Endothelial cell of umbilical vein (primary cell): Measurements from ENCODE around the gene AUTS2. TPM values are rescaled to one million over a fixed set of nuclear protein-coding genes. Genes with fewer than 3 reads are reported as not detected.

Experiments used
- BruUV-seq: library from RNA; stranded (reverse); fragments of 400-500 nt; replicated peaks from 2 replicates; lab custom pipeline; 2021; lab: Mats Ljungman, UMichigan
- CTCF ChIA-PET: fragments of 300-600, 350-600 bp; sonication (Branson Sonifier 250); formaldehyde crosslinking; loops from one replicate; lab custom pipeline; 2021; ENCODE audit warnings: antibody characterized with exemption, inconsistent platforms; lab: Charles Lee
- POLR2A ChIA-PET: fragments of 300-600, 350-600 bp; sonication (Branson Sonifier 250); formaldehyde crosslinking; loops from one replicate; lab custom pipeline; 2021; ENCODE audit warnings: antibody characterized with exemption, inconsistent platforms; lab: Charles Lee
- DNase-seq: peaks from one replicate; pipeline ENCODE4 v3.0.0-alpha.2; 2011; ENCODE audit warnings: low read depth, low spot score
- FAIRE-seq: peaks from 2 replicates; lab custom pipeline; 2011; peaks lifted over from hg19 to GRCh38; lab: Jason Lieb, UNC
- H2AFZ ChIP-seq: 2 replicates; pipeline ENCODE4 v1.6.0; 2012; ENCODE audit warnings: low read depth, low read length, control low read depth, inconsistent platforms
- H3K27ac ChIP-seq: 2 replicates; pipeline ENCODE4 v1.5.1; 2011; ENCODE audit warnings: low read depth, mild to moderate bottlenecking, control low read depth, low read length, moderate library complexity; ENCODE audit not compliant: insufficient read depth
- H3K27me3 ChIP-seq, 2 experiments: 2 replicates each; pipeline versions ENCODE4 v1.6.0 to v1.6.1; 2011; ENCODE audit warnings: low read length in 2 of 2, mixed read lengths in 1 of 2; ENCODE audit not compliant: control insufficient read depth in 2 of 2, insufficient read depth in 2 of 2
- H3K36me3 ChIP-seq, 2 experiments: 2 replicates in 1 of 2; 3 replicates in 1 of 2; pipeline ENCODE4 v1.5.1; 2011; ENCODE audit warnings: low read length in 2 of 2, mild to moderate bottlenecking in 1 of 2, moderate library complexity in 1 of 2; ENCODE audit not compliant: control insufficient read depth in 2 of 2, insufficient read depth in 2 of 2; ENCODE audit errors: extremely low read depth in 1 of 2
- H3K4me1 ChIP-seq: 3 replicates; pipeline ENCODE4 v1.5.1; 2011; ENCODE audit warnings: mild to moderate bottlenecking, low read length; ENCODE audit not compliant: control insufficient read depth, insufficient read depth; ENCODE audit errors: extremely low read depth
- H3K4me2 ChIP-seq: 2 replicates; pipeline ENCODE4 v1.6.1; 2011; ENCODE audit warnings: low read length, control low read depth, mixed read lengths; ENCODE audit not compliant: insufficient read depth
- H3K4me3 ChIP-seq, 3 experiments: fragments of 200-600 bp in 1 of 3; sonication (generic), shearing (Covaris generic) in 1 of 3; replicated peaks in 1 of 3; 2 replicates each; pipeline ENCODE4 v1.5.1; 2011 to 2016; ENCODE audit warnings: control low read depth in 3 of 3, low read length in 3 of 3, mild to moderate bottlenecking in 2 of 3, inconsistent platforms in 1 of 3, low read depth in 1 of 3, moderate library complexity in 1 of 3; ENCODE audit not compliant: insufficient read depth in 1 of 3
- H3K79me2 ChIP-seq: 2 replicates; pipeline ENCODE4 v1.6.0; 2012; ENCODE audit warnings: low read length, inconsistent platforms; ENCODE audit not compliant: control insufficient read depth, insufficient read depth
- H3K9ac ChIP-seq: replicated peaks from 2 replicates; pipeline ENCODE3; 2011; ENCODE audit warnings: low read length, control low read depth; ENCODE audit not compliant: insufficient read depth; ENCODE audit errors: extremely low read depth
- H3K9me1 ChIP-seq: replicated peaks from 3 replicates; pipeline ENCODE4 v1.6.0; 2011; ENCODE audit warnings: mild to moderate bottlenecking, low read length; ENCODE audit not compliant: control insufficient read depth, insufficient read depth; ENCODE audit errors: extremely low read depth
- H3K9me3 ChIP-seq: replicated peaks from 2 replicates; pipeline ENCODE4 v1.5.1; 2012; ENCODE audit warnings: low read length, inconsistent platforms; ENCODE audit not compliant: control insufficient read depth, insufficient read depth
- H4K20me1 ChIP-seq: replicated peaks from 2 replicates; pipeline ENCODE3; 2011; ENCODE audit warnings: mild to moderate bottlenecking, low read length; ENCODE audit not compliant: control insufficient read depth, insufficient read depth; ENCODE audit errors: extremely low read depth
- CTCF ChIP-seq, 2 donors: IDR thresholded peaks; 1 replicate in 1 of 2; 2 replicates in 1 of 2; pipeline ENCODE4 v1.5.1; 2011; ENCODE audit warnings: low read length in 2 of 2, mild to moderate bottlenecking in 2 of 2, moderate library complexity in 2 of 2, control low read depth in 1 of 2, inconsistent platforms in 1 of 2, low read depth in 1 of 2; ENCODE audit not compliant: insufficient read depth in 1 of 2; ENCODE audit errors: extremely low read depth in 1 of 2
- EZH2 ChIP-seq: IDR thresholded peaks from 2 replicates; pipeline ENCODE4 v1.6.1; 2012; ENCODE audit warnings: borderline replicate concordance, low read depth, mild to moderate bottlenecking, moderate library complexity, low read length, inconsistent platforms; ENCODE audit not compliant: severe bottlenecking
- FOS ChIP-seq: IDR thresholded peaks from 2 replicates; pipeline ENCODE4 v1.6.1; 2011; ENCODE audit warnings: mild to moderate bottlenecking, low read length, moderate library complexity, borderline replicate concordance; ENCODE audit not compliant: insufficient read depth
- GATA2 ChIP-seq: IDR thresholded peaks from 2 replicates; pipeline ENCODE4 v1.7.0; 2011; ENCODE audit warnings: low read depth, mild to moderate bottlenecking, moderate library complexity, mixed read lengths, low read length; ENCODE audit not compliant: insufficient read length, insufficient read depth
- JUN ChIP-seq: IDR thresholded peaks from 2 replicates; pipeline ENCODE4 v1.6.1; 2011; ENCODE audit warnings: borderline replicate concordance, low read depth; ENCODE audit not compliant: insufficient read length, insufficient read depth
- MAX ChIP-seq: IDR thresholded peaks from 2 replicates; pipeline ENCODE4 v1.6.1; 2011; ENCODE audit not compliant: insufficient read depth, insufficient read length
- MYC ChIP-seq: IDR thresholded peaks from one replicate; pipeline ENCODE4 v1.6.1; 2011; ENCODE audit warnings: mild to moderate bottlenecking, low read depth, low read length
- POLR2A ChIP-seq: IDR thresholded peaks from 2 replicates; pipeline ENCODE4 v1.6.1; 2012; ENCODE audit warnings: low read depth, mild to moderate bottlenecking, control low read depth, low read length
- POLR2AphosphoS5 ChIP-seq: IDR thresholded peaks from 2 replicates; pipeline ENCODE4 v1.6.1; 2012; ENCODE audit warnings: low read depth, mild to moderate bottlenecking, control low read depth, low read length, moderate library complexity; ENCODE audit not compliant: insufficient read depth
- dilution Hi-C: fragments of 300-500 bp; cut with MboI; formaldehyde crosslinking; loops from one replicate; pipeline ENCODE4 v1.15.0; 2019; ENCODE audit warnings: low sequenced_read_pairs; ENCODE audit not compliant: extremely low pct_ligation_motif_present
- intact Hi-C: fragments of 100-400 bp; cut with micrococcal nuclease; formaldehyde crosslinking; loops from one replicate; pipeline ENCODE4 v1.10.0; 2022
- polyA plus RNA-seq, 4 experiments: library from polyadenylated mRNA; depleted of rRNA in 3 of 4; stranded (reverse) in 3 of 4; unstranded in 1 of 4; fragments of >200 nt; gene quantifications; 2 replicates each; pipeline versions ENCODE4 v1.2.1 to v1.2.3, GENCODE V29; 2011 to 2012; ENCODE audit warnings: missing spikeins in 1 of 4
- total RNA-seq: library from RNA; stranded (reverse); gene quantifications from 2 replicates; pipeline ENCODE4 v1.2.3, GENCODE V29; 2021

AUTS2 gene
- total and polyA plus RNA-seq, 2 donors (not counting 3 experiments of a cell fraction or from before 2014, with no cell fraction given), result 0.59 to 8.0 TPM

GRCh38 chr7:69696686-69697685 lies 98.7 kb downstream of the AUTS2 start:
- FAIRE-seq (no peak), DNase-seq (no peak)
- no peak overlapping the region for H3K4me2 ChIP-seq
- CTCF ChIA-PET, result no interaction called here
- H3K9me1 ChIP-seq, result no peaks in the 10 kb centered on the region
- no peak overlapping the region for H3K9ac ChIP-seq
- H3K4me1 ChIP-seq, result no peaks in the 10 kb centered on the region
- no peaks in the 10 kb centered on the region for H3K9me3 ChIP-seq
- no peaks in the 10 kb centered on the region for H3K36me3 ChIP-seq
- no peaks in the 10 kb centered on the region for H4K20me1 ChIP-seq
- H2AFZ ChIP-seq, result no peak overlapping the region
- dilution Hi-C loops, result no loop called here
- BruUV-seq, result no TSS peak
- H3K27ac ChIP-seq, result no peak overlapping the region
- POLR2A ChIA-PET, result no interaction called here
- H3K27me3 ChIP-seq, result no peaks in the 10 kb centered on the region
- TF ChIP-seq FOS, result no peak
- no peak for TF ChIP-seq CTCF (IDR thresholded peaks at IDR 0.05; ENCODE audit: extremely low read depth in 1 of 2, insufficient read depth in 1 of 2, low read depth in 1 of 2, low read length in 2 of 2)
- no peak for TF ChIP-seq MAX
- TF ChIP-seq EZH2, result no peak
- TF ChIP-seq POLR2A, result no peak
- no peak for TF ChIP-seq POLR2AphosphoS5
- TF ChIP-seq GATA2, result no peak
- TF ChIP-seq JUN, result no peak
- TF ChIP-seq MYC, result no peak
- H3K4me3 ChIP-seq, result no peak overlapping the region
- intact Hi-C loops, result no loop called here
- no peaks in the 10 kb centered on the region for H3K79me2 ChIP-seq
